SK-N-SH (cell line): ENCODE results near the gene TBL1Y. TPM values are rescaled to one million over a fixed set of nuclear protein-coding genes. Genes with fewer than 3 reads are reported as not detected.

Experiments used
- CTCF ChIA-PET: fragments of 300-600, 350-600 bp; formaldehyde crosslinking; extraction: SDS; loops from one replicate; lab custom pipeline; 2021; lab: Yijun Ruan, JAX
- POLR2A ChIA-PET: fragments of 350-600 bp; sonication (Branson Sonifier 250); formaldehyde crosslinking; extraction: SDS; loops from one replicate; lab custom pipeline; 2020; ENCODE audit warnings: antibody characterized with exemption, inconsistent platforms; lab: Yijun Ruan, JAX
- DNase-seq: peaks from one replicate; pipeline ENCODE4 v3.0.0; 2012
- H2AFZ ChIP-seq: fragments of 200-600 bp; sonication (generic); 2 replicates; pipeline ENCODE4 v1.8.1; 2016; ENCODE audit warnings: antibody characterized with exemption, mild to moderate bottlenecking, low read depth
- H3F3A ChIP-seq: fragments of 200-600 bp; sonication (generic); replicated peaks from 2 replicates; pipeline ENCODE3; 2016; ENCODE audit warnings: antibody characterized with exemption, mild to moderate bottlenecking; ENCODE audit not compliant: insufficient read depth
- H3K27ac ChIP-seq, 2 experiments: fragments of 200-500 bp in 1 of 2; fragments of 200-600 bp in 1 of 2; sonication (Bioruptor generic) in 1 of 2; sonication (generic), shearing (Covaris generic) in 1 of 2; 2 replicates each; pipeline versions ENCODE4 v1.5.1 to v1.6.1; 2014 to 2016; ENCODE audit warnings: low read depth in 2 of 2, inconsistent platforms in 1 of 2, low read length in 1 of 2, mild to moderate bottlenecking in 1 of 2, mixed read lengths in 1 of 2
- H3K27me3 ChIP-seq: fragments of 200-600 bp; sonication (generic), shearing (Covaris generic); 2 replicates; pipeline ENCODE4 v1.6.1; 2016; ENCODE audit warnings: mixed run types; ENCODE audit not compliant: insufficient read depth
- H3K36me3 ChIP-seq, 2 experiments: fragments of 200-500 bp in 1 of 2; fragments of 200-600 bp in 1 of 2; sonication (Bioruptor generic) in 1 of 2; sonication (generic) in 1 of 2; replicated peaks in 1 of 2; 2 replicates each; pipeline versions ENCODE3 to v1.5.1; 2014 to 2016; ENCODE audit warnings: low read length in 1 of 2, mild to moderate bottlenecking in 1 of 2; ENCODE audit not compliant: insufficient read depth in 2 of 2, control insufficient read depth in 1 of 2
- H3K4me1 ChIP-seq, 2 experiments: fragments of 200-500 bp in 1 of 2; fragments of 200-600 bp in 1 of 2; sonication (Bioruptor generic) in 1 of 2; sonication (generic), shearing (Covaris generic) in 1 of 2; 2 replicates each; pipeline versions ENCODE4 v1.5.1 to v1.6.1; 2014 to 2016; ENCODE audit warnings: low read depth in 1 of 2, low read length in 1 of 2, mixed run types in 1 of 2; ENCODE audit not compliant: insufficient read depth in 2 of 2, control insufficient read depth in 1 of 2
- H3K4me2 ChIP-seq: fragments of 200-600 bp; sonication (generic), shearing (Covaris generic); 2 replicates; pipeline ENCODE4 v1.6.1; 2017; ENCODE audit warnings: mixed run types
- H3K4me3 ChIP-seq, 2 experiments: fragments of 200-500 bp in 1 of 2; fragments of 200-600 bp in 1 of 2; sonication (Bioruptor generic) in 1 of 2; sonication (generic), shearing (Covaris generic) in 1 of 2; 2 replicates each; pipeline versions ENCODE4 v1.5.1 to v1.8.1; 2014 to 2016; ENCODE audit warnings: low read depth in 2 of 2, inconsistent platforms in 1 of 2, low read length in 1 of 2, mild to moderate bottlenecking in 1 of 2, mixed read lengths in 1 of 2, moderate library complexity in 1 of 2
- H3K79me2 ChIP-seq: fragments of 200-600 bp; sonication (generic); 2 replicates; pipeline ENCODE4 v1.8.1; 2017; ENCODE audit warnings: mild to moderate bottlenecking; ENCODE audit not compliant: insufficient read depth
- H3K9ac ChIP-seq: fragments of 200-600 bp; sonication (generic); 2 replicates; pipeline ENCODE4 v1.6.1; 2017; ENCODE audit warnings: mixed run types
- H3K9me2 ChIP-seq: fragments of 200-600 bp; sonication (generic); 2 replicates; pipeline ENCODE4 v1.6.1; 2017; ENCODE audit warnings: mixed run types
- H3K9me3 ChIP-seq: fragments of 200-600 bp; sonication (generic); 2 replicates; pipeline ENCODE4 v1.6.1; 2017; ENCODE audit warnings: mixed run types, mild to moderate bottlenecking, moderate library complexity
- H4K20me1 ChIP-seq: fragments of 200-600 bp; sonication (generic); 2 replicates; pipeline ENCODE4 v1.6.1; 2017; ENCODE audit warnings: mild to moderate bottlenecking, mixed run types; ENCODE audit not compliant: insufficient read depth
- ELF1 ChIP-seq: IDR thresholded peaks from 2 replicates; pipeline ENCODE4 v1.4.0; 2012
- EP300 ChIP-seq, 2 experiments: IDR thresholded peaks; 2 replicates each; pipeline versions ENCODE4 v1.4.0 to v1.6.1; 2012; ENCODE audit warnings: borderline replicate concordance in 1 of 2, low read depth in 1 of 2, low read length in 1 of 2
- EZH2phosphoT487 ChIP-seq: fragments of 200-600 bp; sonication (generic); IDR thresholded peaks from 2 replicates; pipeline ENCODE4 v1.6.1; 2017; ENCODE audit warnings: low read depth, mixed run types, mild to moderate bottlenecking, antibody characterized with exemption, moderate library complexity, borderline replicate concordance
- FOXJ3 ChIP-seq: sonication (generic); formaldehyde crosslinking; IDR thresholded peaks from 2 replicates; pipeline ENCODE4 v1.5.1; 2020; ENCODE audit warnings: mild to moderate bottlenecking, missing genetic modification reagents
- GATA2 ChIP-seq: sonication (generic); formaldehyde crosslinking; IDR thresholded peaks from 2 replicates; pipeline ENCODE4 v1.5.0; 2020; ENCODE audit warnings: mild to moderate bottlenecking, missing genetic modification reagents
- MAX ChIP-seq: IDR thresholded peaks from 2 replicates; pipeline ENCODE4 v1.4.0; 2012; ENCODE audit warnings: low read depth
- MEF2A ChIP-seq: IDR thresholded peaks from 2 replicates; pipeline ENCODE4 v1.4.0; 2012; ENCODE audit warnings: low read depth, borderline replicate concordance
- MXI1 ChIP-seq: IDR thresholded peaks from 2 replicates; pipeline ENCODE4 v1.6.1; 2012; ENCODE audit warnings: mild to moderate bottlenecking, low read depth, low read length, improper control_type of control experiment
- NFIC ChIP-seq: IDR thresholded peaks from 2 replicates; pipeline ENCODE4 v1.4.0; 2012; ENCODE audit warnings: borderline replicate concordance
- POLR2AphosphoS5 ChIP-seq: IDR thresholded peaks from 2 replicates; pipeline ENCODE4 v1.6.1; 2012; ENCODE audit warnings: low read depth, low read length
- RAD21 ChIP-seq: IDR thresholded peaks from 2 replicates; pipeline ENCODE4 v1.6.1; 2012; ENCODE audit warnings: mild to moderate bottlenecking, low read length
- RFX5 ChIP-seq: IDR thresholded peaks from 2 replicates; pipeline ENCODE4 v1.6.1; 2012; ENCODE audit warnings: mild to moderate bottlenecking, improper control_type of control experiment, low read length
- RXRA ChIP-seq: IDR thresholded peaks from 2 replicates; pipeline ENCODE4 v1.4.0; 2012; ENCODE audit warnings: low read depth, mild to moderate bottlenecking, borderline replicate concordance
- USF1 ChIP-seq: IDR thresholded peaks from 2 replicates; pipeline ENCODE4 v1.4.0; 2012; ENCODE audit warnings: low read depth, borderline replicate concordance
- WGBS: methylation state at CpG from one replicate; pipeline ENCODE4 v1.1.6; 2017; ENCODE audit warnings: low lambda C conversion rate; 5-methylcytosine and 5-hydroxymethylcytosine counted together
- polyA plus RNA-seq, 3 experiments: library from polyadenylated mRNA; depleted of rRNA; stranded (reverse); fragments of >200 nt; gene quantifications; 2 replicates each; pipeline ENCODE4 v1.2.3, GENCODE V29; 2012

The TBL1Y gene
- polyA plus RNA-seq, 1 of the 3 experiments (the other 2 are of a cell fraction), result not detected

- POLR2A ChIA-PET, result no interaction called here
- Histone ChIP-seq H3K36me3 (no peaks in the 10 kb centered on the region), H3K4me1 (no peaks in the 10 kb centered on the region), H3K9me2 (no peaks in the 10 kb centered on the region), H3K9ac (no peak overlapping the region), H3K9me3 (no peaks in the 10 kb centered on the region), H2AFZ (no peak overlapping the region), H3K4me2 (no peak overlapping the region), H4K20me1 (no peaks in the 10 kb centered on the region), H3K79me2 (no peaks in the 10 kb centered on the region), H3F3A (no peaks in the 10 kb centered on the region), H3K27ac (no peak overlapping the region), H3K27me3 (no peaks in the 10 kb centered on the region)
- DNase-seq, result no peak
- WGBS, result no CpG with 5 or more reads among the region's 2 CpGs
- TF ChIP-seq MXI1, result no peak
- TF ChIP-seq USF1, result no peak
- TF ChIP-seq POLR2AphosphoS5, result no peak
- TF ChIP-seq, all 33 proteins: peak for 0
- CTCF ChIA-PET, result no interaction called here
- no peak overlapping the region for H3K4me3 ChIP-seq
Observed at GRCh38 chrY:7094365-7094764, 183.9 kb downstream of the TBL1Y start.

- Histone ChIP-seq H3K9me3 (no peaks in the 10 kb centered on the region), H3K27me3 (no peaks in the 10 kb centered on the region), H2AFZ (no peak overlapping the region), H3K36me3 (no peaks in the 10 kb centered on the region), H3K4me2 (no peak overlapping the region), H4K20me1 (no peaks in the 10 kb centered on the region), H3F3A (no peaks in the 10 kb centered on the region), H3K4me3 (no peak overlapping the region), H3K27ac (no peak overlapping the region), H3K4me1 (no peaks in the 10 kb centered on the region), H3K79me2 (no peaks in the 10 kb centered on the region), H3K9ac (no peak overlapping the region), H3K9me2 (no peaks in the 10 kb centered on the region)
- CTCF ChIA-PET, result no interaction called here
- no peak for TF ChIP-seq EZH2phosphoT487
- TF ChIP-seq FOXJ3 (CRISPR knock-in tag), result no peak
- no peak for TF ChIP-seq RAD21
- TF ChIP-seq POLR2AphosphoS5, result no peak
- TF ChIP-seq GATA2 (CRISPR knock-in tag), result no peak
- TF ChIP-seq EP300 (IDR thresholded peaks at IDR 0.05; ENCODE audit: borderline replicate concordance in 1 of 2, low read depth in 1 of 2, low read length in 1 of 2), result no peak
- no peak for TF ChIP-seq MEF2A
- TF ChIP-seq NFIC, result no peak
- no peak for TF ChIP-seq RFX5
- TF ChIP-seq RXRA, result no peak
- TF ChIP-seq ELF1, result no peak
- TF ChIP-seq MAX, result no peak
- no peak for DNase-seq
- POLR2A ChIA-PET, result no interaction called here
- no CpG with 5 or more reads among the region's 3 CpGs for WGBS
Observed at GRCh38 chrY:7097021-7097420, 186.5 kb downstream of the TBL1Y start.
